Glutamatergic neuron (in vitro differentiated cells): ENCODE measurements around the gene SFI1. TPM values are rescaled to one million over a fixed set of nuclear protein-coding genes. Genes with fewer than 3 reads are reported as not detected.
"Not testable (repeated sequence)": the region's sequence is repeated elsewhere in the genome, so short reads cannot be mapped to it uniquely, and the experiment has no call there.

Experiments used
- DNase-seq: peaks from one replicate; pipeline ENCODE4 v3.0.0; 2022
- H3K27ac Mint-ChIP-seq: one replicate; pipeline ENCODE4 v1.8.0; 2020; ENCODE audit warnings: mild to moderate bottlenecking, mixed read lengths, inconsistent platforms; ENCODE audit not compliant: unreplicated experiment
- H3K27me3 Mint-ChIP-seq: one replicate; pipeline ENCODE4 v1.8.0; 2020; ENCODE audit warnings: mild to moderate bottlenecking, moderate library complexity, mixed read lengths, inconsistent platforms; ENCODE audit not compliant: unreplicated experiment
- H3K36me3 Mint-ChIP-seq: one replicate; pipeline ENCODE4 v1.8.0; 2020; ENCODE audit warnings: mild to moderate bottlenecking, mixed read lengths, inconsistent platforms; ENCODE audit not compliant: unreplicated experiment
- H3K4me1 Mint-ChIP-seq: one replicate; pipeline ENCODE4 v1.8.0; 2020; ENCODE audit warnings: mild to moderate bottlenecking, low read depth, mixed read lengths, inconsistent platforms; ENCODE audit not compliant: unreplicated experiment
- H3K4me3 Mint-ChIP-seq: one replicate; pipeline ENCODE4 v1.8.0; 2020; ENCODE audit warnings: mild to moderate bottlenecking, mixed read lengths, inconsistent platforms; ENCODE audit not compliant: unreplicated experiment
- H3K9me3 Mint-ChIP-seq: one replicate; pipeline ENCODE4 v1.8.0; 2020; ENCODE audit warnings: mild to moderate bottlenecking, moderate library complexity, mixed read lengths, inconsistent platforms; ENCODE audit not compliant: unreplicated experiment
- total RNA-seq: library from RNA; stranded (reverse); fragmentation: NEBNext Ultra II Directional; extraction: Animal tissue kit (Norgen Biotek cat#: 25700); gene quantifications from one replicate; pipeline ENCODE4 v1.2.1, GENCODE V29; 2021; ENCODE audit not compliant: unreplicated experiment
- TF ChIP-seq, protein P1 (sequence below): fragments of 200-600 bp; sonication (generic); IDR thresholded peaks from one replicate; pipeline ENCODE4 v1.5.0; 2021; ENCODE audit not compliant: partially characterized antibody, unreplicated experiment

Gene SFI1
- total RNA-seq, 1 donor from 2014 or later, result 48.7 TPM

DNA sequence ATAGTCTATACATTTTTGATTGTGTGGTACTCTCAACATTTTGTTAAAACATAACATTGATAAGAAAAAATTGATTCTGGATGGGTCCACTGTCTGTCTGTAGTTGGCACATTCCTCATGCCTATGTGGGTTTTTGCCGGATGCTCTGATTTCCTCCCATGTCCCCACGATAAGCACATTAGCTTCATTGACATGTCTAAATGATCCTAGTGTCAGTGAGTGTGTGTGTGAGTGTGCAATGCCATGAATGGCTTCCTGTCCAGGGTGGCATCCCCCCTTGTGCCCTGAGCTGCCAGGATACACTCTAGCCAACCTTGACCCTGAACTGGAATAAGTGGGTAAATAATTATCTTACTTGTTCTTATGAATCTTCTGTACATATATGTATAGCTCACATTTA lies 5.4 kb downstream of the SFI1 start:
- H3K36me3 Mint-ChIP-seq, result peaks cover 6% of the 10 kb centered on the region
- H3K27ac Mint-ChIP-seq, result no peak overlapping the region
- DNase-seq, result no peak
- no peaks in the 10 kb centered on the region for H3K4me1 Mint-ChIP-seq
- peaks cover 4% of the 10 kb centered on the region for H3K27me3 Mint-ChIP-seq
- peaks cover 6% of the 10 kb centered on the region for H3K9me3 Mint-ChIP-seq
- H3K4me3 Mint-ChIP-seq, result no peak overlapping the region
- TF ChIP-seq, protein P1, sequence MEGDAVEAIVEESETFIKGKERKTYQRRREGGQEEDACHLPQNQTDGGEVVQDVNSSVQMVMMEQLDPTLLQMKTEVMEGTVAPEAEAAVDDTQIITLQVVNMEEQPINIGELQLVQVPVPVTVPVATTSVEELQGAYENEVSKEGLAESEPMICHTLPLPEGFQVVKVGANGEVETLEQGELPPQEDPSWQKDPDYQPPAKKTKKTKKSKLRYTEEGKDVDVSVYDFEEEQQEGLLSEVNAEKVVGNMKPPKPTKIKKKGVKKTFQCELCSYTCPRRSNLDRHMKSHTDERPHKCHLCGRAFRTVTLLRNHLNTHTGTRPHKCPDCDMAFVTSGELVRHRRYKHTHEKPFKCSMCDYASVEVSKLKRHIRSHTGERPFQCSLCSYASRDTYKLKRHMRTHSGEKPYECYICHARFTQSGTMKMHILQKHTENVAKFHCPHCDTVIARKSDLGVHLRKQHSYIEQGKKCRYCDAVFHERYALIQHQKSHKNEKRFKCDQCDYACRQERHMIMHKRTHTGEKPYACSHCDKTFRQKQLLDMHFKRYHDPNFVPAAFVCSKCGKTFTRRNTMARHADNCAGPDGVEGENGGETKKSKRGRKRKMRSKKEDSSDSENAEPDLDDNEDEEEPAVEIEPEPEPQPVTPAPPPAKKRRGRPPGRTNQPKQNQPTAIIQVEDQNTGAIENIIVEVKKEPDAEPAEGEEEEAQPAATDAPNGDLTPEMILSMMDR, result no peak

DNA sequence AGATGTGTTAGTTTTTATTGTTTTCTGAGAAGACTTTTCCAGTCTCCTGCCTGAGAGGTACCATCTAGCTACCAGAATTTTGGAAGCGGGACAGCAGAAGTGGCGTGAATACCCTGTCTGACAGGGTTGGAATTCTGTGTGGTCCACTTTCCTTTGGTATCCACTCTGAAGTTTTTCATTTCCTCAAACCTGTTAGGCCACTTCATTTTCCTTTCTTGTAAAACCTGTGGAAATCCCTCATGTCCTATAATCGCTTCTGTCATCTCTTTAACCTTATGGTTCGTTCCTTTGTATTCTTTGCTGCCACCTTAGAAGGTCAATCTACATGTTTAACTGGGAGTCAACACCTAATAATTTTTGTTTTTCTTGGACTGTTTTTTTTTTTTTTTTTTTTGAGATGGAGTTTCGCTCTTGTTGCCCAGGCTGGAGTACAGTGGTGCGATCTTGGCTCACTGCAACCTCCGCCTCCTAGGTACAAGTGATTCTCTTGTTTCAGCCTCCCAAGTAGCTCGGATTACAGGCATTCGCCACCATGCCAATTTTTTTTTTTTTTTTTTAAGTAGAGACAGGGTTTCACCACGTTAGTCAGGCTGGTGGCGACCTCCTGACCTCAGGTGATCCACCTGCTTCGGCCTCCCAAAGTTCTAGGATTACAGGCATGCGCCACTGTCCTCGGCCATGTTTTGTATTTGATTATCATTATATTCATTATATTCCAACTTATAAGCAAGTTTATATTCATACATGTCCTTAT lies 7.1 kb downstream of the SFI1 start:
- TF ChIP-seq, protein P1, result no peak

DNA sequence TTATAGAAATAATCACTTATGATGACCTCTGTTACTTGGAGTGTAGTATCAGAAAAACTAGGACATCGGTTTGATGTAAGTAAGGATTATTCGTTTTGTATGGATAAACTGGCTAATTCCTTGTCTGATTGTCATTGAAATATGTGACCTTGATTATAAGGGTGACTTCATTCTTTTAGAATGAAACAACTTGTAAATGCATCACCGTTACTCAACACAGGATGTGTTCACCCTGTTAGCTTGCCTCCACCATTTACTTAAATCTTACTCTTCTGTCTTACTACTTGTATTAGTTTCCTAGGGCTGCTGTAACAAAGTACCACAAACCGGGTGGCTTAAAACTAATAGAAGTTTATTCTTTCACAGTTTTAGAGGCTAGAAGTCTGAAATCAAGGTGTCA lies 7.9 kb downstream of the SFI1 start:
- TF ChIP-seq, protein P1, result no peak
- peaks cover 4% of the 10 kb centered on the region for H3K36me3 Mint-ChIP-seq
- peaks cover 2% of the 10 kb centered on the region for H3K27me3 Mint-ChIP-seq
- no peaks in the 10 kb centered on the region for H3K4me1 Mint-ChIP-seq
- no peak overlapping the region for H3K4me3 Mint-ChIP-seq
- H3K9me3 Mint-ChIP-seq, result no peaks in the 10 kb centered on the region
- no peak for DNase-seq
- no peak overlapping the region for H3K27ac Mint-ChIP-seq

More for the DNA sequence above, 7.1 kb downstream of the SFI1 start:
- Mint-ChIP-seq H3K27ac (no peak overlapping the region), H3K4me3 (no peak overlapping the region), H3K36me3 (peaks cover 4% of the 10 kb centered on the region), H3K4me1 (no peaks in the 10 kb centered on the region), H3K9me3 (no peaks in the 10 kb centered on the region), H3K27me3 (peaks cover 2% of the 10 kb centered on the region)
- DNase-seq, result no peak

DNA sequence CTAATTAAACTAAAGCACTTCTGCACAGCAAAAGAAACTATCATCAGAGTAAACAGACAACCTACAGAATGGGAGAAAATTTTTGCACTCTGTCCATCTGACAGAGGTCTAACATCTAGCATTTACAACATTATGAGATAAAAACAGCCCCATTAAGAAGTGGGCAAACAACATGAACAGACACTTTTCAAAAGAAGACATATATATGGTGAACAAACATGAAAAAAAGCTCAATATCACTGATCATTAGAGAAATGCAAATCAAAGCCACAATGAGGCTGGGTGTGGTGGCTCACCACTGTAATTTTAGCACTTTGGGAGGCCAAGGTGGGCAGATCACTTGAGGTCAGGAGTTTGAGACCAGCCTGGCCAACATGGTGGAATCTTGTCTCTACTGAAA lies 11.2 kb downstream of the SFI1 start:
- H3K27me3 Mint-ChIP-seq, H3K4me3 Mint-ChIP-seq, H3K4me1 Mint-ChIP-seq, H3K36me3 Mint-ChIP-seq, H3K9me3 Mint-ChIP-seq, DNase-seq, H3K27ac Mint-ChIP-seq: not testable (repeated sequence)

- Mint-ChIP-seq H3K36me3 (peaks cover 4% of the 10 kb centered on the region), H3K4me3 (no peak overlapping the region)
- TF ChIP-seq, protein P1, result no peak
Observed at GRCh38 chr22:31508536-31508935, 12.2 kb downstream of the SFI1 start.

More at GRCh38 chr22:31508536-31508935, 12.2 kb downstream of the SFI1 start:
- Mint-ChIP-seq H3K9me3 (no peaks in the 10 kb centered on the region), H3K4me1 (no peaks in the 10 kb centered on the region), H3K27me3 (no peaks in the 10 kb centered on the region), H3K27ac (no peak overlapping the region)
- no peak for DNase-seq
